Breast epithelium (tissue), 4 donors: Measurements from ENCODE around the gene PPP1R37. TPM values are rescaled to one million over a fixed set of nuclear protein-coding genes. Genes with fewer than 3 reads are reported as not detected.
A peak's percentile ranks its signal among the peaks of the same experiment; 100 is the strongest.

Experiments
- DNase-seq, 2 donors: peaks; one replicate each; pipeline ENCODE4 v3.0.0-alpha.2; 2019; ENCODE audit warnings: low spot score in 2 of 2
- H3K27ac ChIP-seq, 2 donors: fragments of 200-600 bp; sonication (generic) in 1 of 2; one replicate each; pipeline ENCODE4 v1.5.1; 2016 to 2019; ENCODE audit warnings: mild to moderate bottlenecking in 1 of 2
- H3K27me3 ChIP-seq, 2 donors: fragments of 200-600 bp; sonication (generic) in 1 of 2; one replicate each; pipeline versions ENCODE4 v1.5.1 to v1.6.0; 2017 to 2019; ENCODE audit warnings: control low read depth in 1 of 2, mild to moderate bottlenecking in 1 of 2
- H3K36me3 ChIP-seq: fragments of 200-600 bp; one replicate; pipeline ENCODE4 v1.5.1; 2019
- H3K4me1 ChIP-seq, 2 donors: fragments of 200-600 bp; sonication (generic); one replicate each; pipeline ENCODE4 v1.5.1; 2016 to 2019; ENCODE audit warnings: control low read depth in 1 of 2
- H3K4me3 ChIP-seq, 3 donors: fragments of 200-600 bp; sonication (generic); 1 replicate in 2 of 3; 2 replicates in 1 of 3; pipeline ENCODE4 v1.5.1; 2016 to 2019; ENCODE audit warnings: mild to moderate bottlenecking in 3 of 3, moderate library complexity in 2 of 3
- H3K9me3 ChIP-seq, 2 donors: fragments of 200-600 bp; sonication (generic) in 1 of 2; one replicate each; pipeline ENCODE4 v1.5.1; 2016 to 2019; ENCODE audit warnings: control low read depth in 1 of 2
- POLR2A ChIP-seq: fragments of 450-650 bp; IDR thresholded peaks from one replicate; pipeline ENCODE4 v1.6.1; 2016; ENCODE audit warnings: antibody characterized with exemption, mild to moderate bottlenecking, moderate library complexity
- POLR2AphosphoS5 ChIP-seq, 3 donors: sonication (generic); formaldehyde crosslinking; IDR thresholded peaks; one replicate each; pipeline ENCODE4 v1.6.1; 2017; ENCODE audit warnings: antibody characterized with exemption in 3 of 3
- intact Hi-C: fragments of 100-400 bp; cut with DNase I; formaldehyde crosslinking; loops from one replicate; pipeline ENCODE4 v1.15.1; 2023; ENCODE audit warnings: low total_unique reads
- total RNA-seq, 3 donors: library from RNA; depleted of rRNA; stranded (reverse); fragments of >200 nt; gene quantifications; one replicate each; pipeline ENCODE4 v1.1.0, GENCODE V29; 2016
- TF ChIP-seq, protein P1 (sequence below), 3 donors: fragments of 450-650 bp; IDR thresholded peaks; one replicate each; pipeline ENCODE4 v1.5.1; 2016 to 2017; ENCODE audit warnings: antibody characterized with exemption in 3 of 3, mild to moderate bottlenecking in 3 of 3, moderate library complexity in 3 of 3

Gene PPP1R37
- total RNA-seq, 3 donors from 2014 or later = 18.6 to 50.8 (median 33.8) TPM

DNA sequence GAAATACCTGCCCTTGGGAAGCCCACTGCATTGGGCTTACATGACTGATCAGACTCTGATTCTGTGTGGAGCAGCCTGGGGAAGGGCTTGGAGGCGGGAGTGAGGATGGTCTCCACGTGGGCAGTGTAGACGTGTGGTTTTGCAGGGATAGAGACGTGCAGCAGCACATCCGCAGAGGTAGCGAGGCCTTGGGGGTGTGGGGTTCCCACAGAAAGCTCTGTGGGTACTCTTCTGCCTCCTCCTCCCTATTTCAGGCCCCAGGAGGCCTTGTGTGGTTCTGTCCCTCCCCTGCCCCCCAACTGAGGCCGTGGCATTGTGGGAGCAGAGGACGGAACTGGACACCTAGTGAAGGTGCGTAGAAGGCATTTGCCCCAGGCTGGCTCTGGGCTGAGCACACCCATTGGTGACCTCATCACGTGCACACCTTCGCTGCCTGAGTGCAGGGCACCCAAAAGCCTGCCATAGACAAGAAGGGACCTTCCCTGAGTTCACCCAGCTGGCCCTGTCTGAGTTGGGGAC is 28.9 kb downstream of the PPP1R37 start:
- intact Hi-C loops = loop anchor here (10.0 kb wide), 1 partner anchor 543 kb away; the partner anchor contains the start of gene GIPR
- Histone ChIP-seq H3K27ac (peak overlapping the region; percentile 50 to 60), H3K27me3 (no peaks in the 10 kb centered on the region), H3K36me3 (no peaks in the 10 kb centered on the region), H3K9me3 (no peaks in the 10 kb centered on the region), H3K4me1 (peaks cover 4 to 20% of the 10 kb centered on the region in 2 donors), H3K4me3 (no peak overlapping the region)
- TF ChIP-seq POLR2A (no peak), POLR2AphosphoS5 (IDR thresholded peaks at IDR 0.05) (no peak)
- TF ChIP-seq, protein P1, sequence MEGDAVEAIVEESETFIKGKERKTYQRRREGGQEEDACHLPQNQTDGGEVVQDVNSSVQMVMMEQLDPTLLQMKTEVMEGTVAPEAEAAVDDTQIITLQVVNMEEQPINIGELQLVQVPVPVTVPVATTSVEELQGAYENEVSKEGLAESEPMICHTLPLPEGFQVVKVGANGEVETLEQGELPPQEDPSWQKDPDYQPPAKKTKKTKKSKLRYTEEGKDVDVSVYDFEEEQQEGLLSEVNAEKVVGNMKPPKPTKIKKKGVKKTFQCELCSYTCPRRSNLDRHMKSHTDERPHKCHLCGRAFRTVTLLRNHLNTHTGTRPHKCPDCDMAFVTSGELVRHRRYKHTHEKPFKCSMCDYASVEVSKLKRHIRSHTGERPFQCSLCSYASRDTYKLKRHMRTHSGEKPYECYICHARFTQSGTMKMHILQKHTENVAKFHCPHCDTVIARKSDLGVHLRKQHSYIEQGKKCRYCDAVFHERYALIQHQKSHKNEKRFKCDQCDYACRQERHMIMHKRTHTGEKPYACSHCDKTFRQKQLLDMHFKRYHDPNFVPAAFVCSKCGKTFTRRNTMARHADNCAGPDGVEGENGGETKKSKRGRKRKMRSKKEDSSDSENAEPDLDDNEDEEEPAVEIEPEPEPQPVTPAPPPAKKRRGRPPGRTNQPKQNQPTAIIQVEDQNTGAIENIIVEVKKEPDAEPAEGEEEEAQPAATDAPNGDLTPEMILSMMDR (IDR thresholded peaks at IDR 0.05) = no peak
- DNase-seq = no peak

DNA sequence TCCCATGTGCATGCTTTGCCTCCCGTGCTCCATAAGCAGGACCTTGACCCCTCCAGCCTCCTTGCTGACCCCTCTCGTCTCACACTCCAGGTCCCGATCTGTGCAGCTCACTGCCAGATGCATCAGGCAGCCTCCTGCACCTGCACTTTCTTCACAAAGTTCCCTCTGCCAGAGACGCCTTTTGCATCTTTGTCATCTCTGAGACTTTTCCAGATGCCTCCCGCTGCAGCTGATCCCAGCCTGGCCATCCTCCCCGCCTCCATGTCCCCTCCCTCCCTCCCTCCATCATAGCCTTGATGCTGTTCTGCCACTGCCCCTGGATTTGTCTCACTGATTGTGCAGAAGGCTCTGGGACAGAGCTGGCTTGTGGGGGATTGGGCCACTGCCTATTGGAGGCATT is 29.9 kb downstream of the PPP1R37 start:
- no peak for DNase-seq
- no peak overlapping the region for H3K4me3 ChIP-seq
- peaks cover 4 to 15% of the 10 kb centered on the region in 2 donors for H3K4me1 ChIP-seq
- peak overlapping the region; percentile 32 to 60 for H3K27ac ChIP-seq
- no peaks in the 10 kb centered on the region for H3K9me3 ChIP-seq
- intact Hi-C loops = loop anchor here (10.0 kb wide), 1 partner anchor 542 kb away; the partner anchor contains the start of gene GIPR
- H3K36me3 ChIP-seq = no peaks in the 10 kb centered on the region
- no peaks in the 10 kb centered on the region for H3K27me3 ChIP-seq
- TF ChIP-seq, protein P1 (IDR thresholded peaks at IDR 0.05) = no peak
- TF ChIP-seq POLR2A = no peak
- TF ChIP-seq POLR2AphosphoS5 (IDR thresholded peaks at IDR 0.05) = no peak

DNA sequence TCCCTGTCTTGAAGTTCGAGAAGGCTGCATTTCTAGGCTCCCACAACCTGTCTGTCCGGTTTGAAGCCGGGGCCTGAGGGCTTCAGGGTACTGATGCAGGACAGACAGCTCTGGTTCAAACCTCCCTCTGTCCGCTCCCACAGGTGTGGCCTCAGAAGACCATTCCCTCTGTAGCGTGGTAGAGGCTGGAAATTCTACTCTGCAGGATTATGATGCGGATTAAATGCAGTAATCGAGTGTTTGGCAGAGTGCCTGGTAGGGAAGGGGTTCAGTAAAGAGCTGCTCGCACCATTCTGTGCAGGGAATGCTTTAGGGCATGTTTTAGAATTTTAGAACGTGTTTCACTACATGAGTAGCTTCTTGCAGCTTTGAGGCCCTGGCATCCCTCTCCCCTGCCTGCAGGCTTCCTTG is 30.5 kb downstream of the PPP1R37 start:
- DNase-seq = peak; percentile 78 to 94
- H3K27ac ChIP-seq = peak overlapping the region in 1 of 2 donors; percentile 60
- H3K9me3 ChIP-seq = no peaks in the 10 kb centered on the region
- no peaks in the 10 kb centered on the region for H3K36me3 ChIP-seq
- peaks cover 2 to 15% of the 10 kb centered on the region in 2 donors for H3K4me1 ChIP-seq
- no peaks in the 10 kb centered on the region for H3K27me3 ChIP-seq
- intact Hi-C loops = loop anchor here (10.0 kb wide), 1 partner anchor 541 kb away; the partner anchor contains the start of gene GIPR
- H3K4me3 ChIP-seq = no peak overlapping the region
- TF ChIP-seq POLR2AphosphoS5 (IDR thresholded peaks at IDR 0.05) (peak in 2 of 3 donors; percentile 24 to 61), POLR2A (no peak)

DNA sequence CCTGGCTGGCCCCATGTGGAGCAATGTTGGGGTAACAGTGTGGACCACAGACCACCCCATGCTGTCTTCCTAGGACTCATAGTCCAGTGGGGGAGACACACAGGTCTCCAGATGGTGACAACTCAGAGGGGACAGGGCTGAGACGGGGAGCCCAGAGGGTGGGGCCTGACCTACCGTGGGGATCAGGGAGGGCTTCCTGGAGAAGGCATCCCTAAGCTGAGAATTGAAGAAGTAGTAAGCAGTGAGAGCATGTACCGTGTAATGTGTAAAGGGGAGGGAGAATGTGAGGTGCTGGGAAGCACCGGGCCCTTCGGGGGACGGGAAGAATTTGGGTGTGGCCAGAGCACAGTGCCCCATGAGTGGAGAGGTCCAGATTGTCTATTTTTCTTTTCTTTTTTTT is 31.0 kb downstream of the PPP1R37 start:
- Histone ChIP-seq H3K36me3 (no peaks in the 10 kb centered on the region), H3K9me3 (no peaks in the 10 kb centered on the region)
- no peak for TF ChIP-seq POLR2A
- TF ChIP-seq POLR2AphosphoS5 (IDR thresholded peaks at IDR 0.05) = no peak
- TF ChIP-seq, protein P1 (IDR thresholded peaks at IDR 0.05) = no peak

DNA sequence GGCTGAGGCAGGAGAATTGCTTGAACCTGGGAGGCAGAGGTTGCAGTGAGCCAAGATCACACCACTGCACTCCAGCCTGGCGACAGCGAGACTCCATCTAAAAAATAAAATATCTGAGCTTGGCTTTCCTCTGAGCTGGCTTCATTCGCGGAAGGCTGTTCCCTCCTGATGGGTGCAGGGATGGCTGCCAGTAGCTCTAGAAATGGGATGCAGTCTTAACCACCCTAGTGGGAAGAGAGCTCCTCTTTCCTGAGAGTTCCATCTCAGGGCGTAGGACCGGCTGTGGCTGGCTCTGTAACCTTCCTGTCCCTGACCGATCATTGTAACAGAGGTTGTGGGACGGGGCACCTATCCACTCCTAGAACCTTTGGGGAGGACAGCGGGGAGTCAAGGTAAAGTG is 32.4 kb downstream of the PPP1R37 start:
- Histone ChIP-seq H3K27me3 (no peaks in the 10 kb centered on the region), H3K9me3 (no peaks in the 10 kb centered on the region), H3K4me1 (peaks cover 0 to 15% of the 10 kb centered on the region in 2 donors), H3K27ac (peak overlapping the region in 1 of 2 donors; percentile 60), H3K4me3 (no peak overlapping the region), H3K36me3 (no peaks in the 10 kb centered on the region)
- intact Hi-C loops = loop anchor here (10.0 kb wide), 1 partner anchor 539 kb away; the partner anchor contains the start of gene GIPR
- no peak for TF ChIP-seq POLR2AphosphoS5 (IDR thresholded peaks at IDR 0.05)
- TF ChIP-seq POLR2A = no peak
- DNase-seq = no peak

More for the DNA sequence above, 31.0 kb downstream of the PPP1R37 start:
- no peaks in the 10 kb centered on the region for H3K27me3 ChIP-seq
- H3K4me1 ChIP-seq = peaks cover 0 to 15% of the 10 kb centered on the region in 2 donors
- no peak for DNase-seq
- intact Hi-C loops = loop anchor here (10.0 kb wide), 1 partner anchor 541 kb away; the partner anchor contains the start of gene GIPR
- peak overlapping the region; percentile 60 to 68 for H3K27ac ChIP-seq
- H3K4me3 ChIP-seq = no peak overlapping the region

DNA sequence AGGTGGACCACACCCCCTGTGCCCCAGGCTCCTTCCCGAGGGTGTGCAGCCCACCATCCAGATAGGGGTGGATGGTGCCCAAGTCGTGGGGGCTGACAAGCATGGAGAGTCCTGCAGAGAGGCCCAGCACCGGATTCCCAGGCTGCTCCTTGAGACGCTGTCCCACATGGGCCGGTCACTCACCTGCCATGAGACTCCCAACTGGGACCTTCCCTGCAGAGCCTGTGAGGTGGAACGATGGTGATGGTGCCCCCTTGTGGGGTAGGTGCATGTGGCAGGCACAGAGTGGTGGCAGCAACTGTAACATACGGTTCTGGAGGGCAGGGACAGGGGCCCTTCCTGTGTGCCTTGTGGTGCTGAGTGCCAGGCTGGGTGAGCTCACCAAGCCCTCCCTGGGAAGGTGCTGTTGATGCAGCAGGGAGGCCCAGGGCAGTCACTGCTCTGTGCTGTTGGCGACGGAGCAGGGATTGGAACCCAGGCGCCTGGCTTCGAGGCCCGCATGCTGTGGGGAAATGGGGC is 33.1 kb downstream of the PPP1R37 start:
- no peak for TF ChIP-seq POLR2A
- TF ChIP-seq POLR2AphosphoS5 (IDR thresholded peaks at IDR 0.05) = no peak
- TF ChIP-seq, protein P1 (IDR thresholded peaks at IDR 0.05) = peak; percentile 62 to 77 (median 66)
- H3K36me3 ChIP-seq = no peaks in the 10 kb centered on the region
- H3K27ac ChIP-seq = no peak overlapping the region
- no peaks in the 10 kb centered on the region for H3K9me3 ChIP-seq
- peaks cover 0 to 15% of the 10 kb centered on the region in 2 donors for H3K4me1 ChIP-seq
- no peaks in the 10 kb centered on the region for H3K27me3 ChIP-seq
- H3K4me3 ChIP-seq = no peak overlapping the region
- peak; percentile 53 to 86 for DNase-seq
- intact Hi-C loops = loop anchor here (10.0 kb wide), 1 partner anchor 539 kb away; the partner anchor contains the start of gene GIPR
